Measurements from ENCODE around the gene CUL7.
"Not testable (repeated sequence)": the region's sequence is repeated elsewhere in the genome, so short reads cannot be mapped to it uniquely, and the experiment has no call there.

CUL7 gene

DNA sequence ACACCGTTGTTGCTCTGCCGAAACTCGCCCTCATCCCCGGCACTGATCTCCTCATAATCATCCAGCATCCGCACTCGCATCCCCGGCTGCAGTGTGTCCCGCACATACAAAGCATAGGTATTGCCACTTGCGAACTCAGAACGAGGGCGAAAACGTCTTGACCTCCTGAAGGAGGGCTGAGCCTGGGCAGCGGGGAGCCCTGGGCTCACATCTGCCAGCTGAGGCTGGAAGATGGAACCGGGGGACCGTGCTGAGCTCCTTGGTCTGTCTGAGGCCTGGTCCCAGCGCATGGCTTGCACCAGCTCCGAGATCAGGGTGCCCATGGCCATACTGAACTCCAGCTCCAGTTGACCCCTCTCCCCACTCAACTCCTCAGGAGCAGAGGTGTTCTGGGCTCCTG lies 2.7 kb downstream of the CUL7 start:
- no peak for DNase-seq (ENCODE audit: low read depth in 1 of 2, low spot score in 1 of 2)

- no peak for DNase-seq (ENCODE audit: low read depth in 1 of 2, low spot score in 1 of 2)
These were observed 5.7 kb downstream of the CUL7 start for GRCh38 chr6:43047998-43048397.

- no peak for DNase-seq (ENCODE audit: low read depth in 1 of 2, low spot score in 1 of 2)
These were observed 8.2 kb downstream of the CUL7 start for GRCh38 chr6:43045371-43045930.

DNA sequence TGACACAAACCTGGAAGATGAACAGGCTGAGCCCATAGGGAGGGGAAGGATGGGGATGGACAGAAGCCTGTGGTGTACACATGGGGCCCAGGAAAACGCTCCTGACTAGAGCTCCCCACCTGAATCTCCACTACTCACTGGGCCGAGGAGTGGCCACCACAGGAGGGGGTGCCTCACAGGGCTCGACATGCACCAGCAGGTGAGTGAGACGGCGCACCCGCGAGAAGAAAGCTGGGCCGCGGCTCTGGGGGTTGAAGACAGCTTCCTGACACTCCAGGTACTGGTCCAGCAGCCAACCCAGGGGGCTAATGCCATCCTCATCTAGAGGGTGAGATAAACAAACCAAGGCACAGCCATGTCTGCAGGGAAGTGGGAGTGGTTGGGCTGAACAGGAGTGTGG lies 10.3 kb downstream of the CUL7 start:
- DNase-seq (ENCODE audit: low read depth in 1 of 2, low spot score in 1 of 2) = no peak

DNA sequence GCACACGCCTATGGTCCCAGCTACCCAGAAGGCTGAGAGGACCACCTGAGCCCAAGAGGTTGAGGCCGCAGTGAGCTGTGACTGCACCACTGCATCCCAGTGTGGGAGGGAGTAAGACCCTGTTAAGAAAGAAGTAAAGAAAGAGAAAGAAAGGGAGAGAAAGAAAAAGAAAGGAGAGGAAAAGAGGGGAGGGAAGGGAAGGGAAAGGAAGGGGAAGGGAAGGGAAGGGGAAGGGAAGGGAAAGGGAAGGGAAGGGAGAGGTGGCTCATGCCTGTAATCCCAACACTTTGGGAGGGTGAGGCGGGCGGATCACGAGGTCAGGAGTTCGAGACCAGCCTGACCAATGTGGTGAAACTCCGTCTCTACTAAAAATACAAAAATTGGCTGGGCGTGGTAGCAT lies 12.2 kb downstream of the CUL7 start:
- not testable (repeated sequence) for DNase-seq (ENCODE audit: low read depth in 1 of 2, low spot score in 1 of 2)

- DNase-seq (ENCODE audit: low read depth in 1 of 2, low spot score in 1 of 2) = no peak
These were observed 13.0 kb downstream of the CUL7 start for GRCh38 chr6:43040542-43041257.

GRCh38 chr6:43038727-43039126 lies 14.9 kb downstream of the CUL7 start:
- DNase-seq (ENCODE audit: low read depth in 1 of 2, low spot score in 1 of 2) = no peak

- no peak for DNase-seq (ENCODE audit: low read depth in 1 of 2, low spot score in 1 of 2)
These were observed 15.9 kb downstream of the CUL7 start for GRCh38 chr6:43037706-43038105.

DNA sequence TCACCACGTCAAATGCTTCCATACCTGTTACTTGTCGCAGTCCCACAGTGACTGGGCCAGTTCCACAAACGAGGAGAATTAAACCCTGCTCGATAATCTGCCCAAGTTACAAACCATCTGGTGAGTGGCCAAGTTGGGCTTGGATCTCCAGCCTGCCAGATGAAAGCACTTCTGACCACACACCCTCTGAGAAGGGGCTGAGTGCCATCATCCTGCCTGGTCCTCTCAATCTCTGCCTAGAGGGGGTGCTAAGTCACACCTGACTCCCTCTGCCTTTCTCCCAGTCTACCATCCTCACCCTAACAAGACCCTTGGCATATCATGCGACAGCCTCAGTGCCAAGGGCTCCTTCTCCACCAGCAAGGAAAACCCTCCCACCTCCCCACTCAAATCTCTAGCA lies 16.5 kb downstream of the CUL7 start:
- no peak for DNase-seq (ENCODE audit: low read depth in 1 of 2, low spot score in 1 of 2)

GRCh38 chr6:43036712-43037111 lies 16.9 kb downstream of the CUL7 start:
- DNase-seq (ENCODE audit: low read depth in 1 of 2, low spot score in 1 of 2) = no peak

DNA sequence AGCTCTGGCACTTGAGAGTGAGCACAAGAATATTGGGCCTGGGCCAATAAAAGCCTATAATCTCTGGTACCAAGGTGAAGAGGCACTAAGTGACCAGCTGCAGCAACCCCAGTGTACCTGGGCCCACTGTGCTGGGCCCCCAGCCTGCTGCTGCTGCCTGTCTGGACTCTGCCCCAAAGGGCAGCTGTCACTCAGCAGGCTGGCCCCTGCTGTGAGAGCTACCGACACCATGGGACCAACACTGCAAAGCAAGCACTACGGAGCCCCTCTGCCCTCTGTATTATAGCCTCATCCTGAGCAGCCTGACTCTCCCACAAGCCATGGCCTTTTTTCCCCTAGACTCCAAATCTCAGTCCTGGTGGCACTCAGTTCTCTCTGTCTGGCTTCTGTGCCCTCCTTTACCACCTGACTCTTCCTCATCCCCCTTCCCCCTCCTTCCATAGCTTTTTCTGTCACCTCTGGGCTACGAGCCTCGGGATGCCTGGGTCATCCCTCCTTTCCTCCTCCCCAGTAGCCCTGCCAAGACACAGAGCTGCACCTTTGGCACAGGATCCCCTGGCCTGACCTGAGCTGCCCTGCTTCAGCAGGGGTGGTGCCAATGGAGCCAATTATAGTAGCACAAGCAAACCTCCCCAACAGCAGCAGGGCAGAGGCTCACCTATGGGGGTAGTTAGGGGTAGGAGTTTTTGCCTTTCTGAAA lies 18.0 kb downstream of the CUL7 start:
- no peak for DNase-seq (ENCODE audit: low read depth in 1 of 2, low spot score in 1 of 2)

DNA sequence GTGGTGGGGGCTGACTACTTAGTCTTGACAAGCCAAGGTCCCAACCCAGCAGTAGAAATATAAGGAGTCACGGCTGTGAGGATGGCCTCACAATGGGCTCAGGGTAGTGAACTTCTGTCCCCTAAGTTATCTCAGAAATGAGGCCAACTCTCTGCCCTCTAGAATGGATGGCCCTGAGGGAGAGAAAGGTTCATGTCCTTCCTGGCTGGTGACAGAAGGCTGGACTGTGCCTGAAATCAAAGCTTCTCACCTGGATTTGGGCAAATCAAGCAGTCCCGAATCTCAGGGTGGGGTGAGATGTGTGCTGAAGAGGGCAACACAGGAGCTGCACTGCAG lies 19.5 kb downstream of the CUL7 start:
- DNase-seq (ENCODE audit: low read depth in 1 of 2, low spot score in 1 of 2) = no peak

GRCh38 chr6:43033496-43034189 lies 20.0 kb downstream of the CUL7 start:
- DNase-seq (ENCODE audit: low read depth in 1 of 2, low spot score in 1 of 2) = no peak

DNA sequence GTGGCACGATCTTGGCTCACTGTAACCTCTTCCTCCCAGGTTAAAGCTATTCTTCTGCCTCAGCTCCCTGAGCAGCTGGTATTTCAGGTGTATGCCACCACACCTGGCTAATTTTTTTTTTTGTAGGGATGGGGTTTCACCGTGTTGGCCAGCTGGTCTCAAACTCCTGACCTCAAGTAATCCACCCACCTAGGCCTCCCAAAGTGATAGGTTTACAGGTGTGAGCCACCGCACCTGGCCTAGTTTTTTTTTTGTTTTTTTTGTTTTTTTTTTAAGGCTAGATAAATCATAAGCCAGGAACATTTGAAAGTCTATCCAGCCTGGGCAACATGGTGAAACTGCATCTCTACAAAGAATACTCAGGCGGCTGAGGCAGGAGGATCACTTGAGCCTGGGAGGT lies 21.3 kb downstream of the CUL7 start:
- no peak for DNase-seq (ENCODE audit: low read depth in 1 of 2, low spot score in 1 of 2)

DNA sequence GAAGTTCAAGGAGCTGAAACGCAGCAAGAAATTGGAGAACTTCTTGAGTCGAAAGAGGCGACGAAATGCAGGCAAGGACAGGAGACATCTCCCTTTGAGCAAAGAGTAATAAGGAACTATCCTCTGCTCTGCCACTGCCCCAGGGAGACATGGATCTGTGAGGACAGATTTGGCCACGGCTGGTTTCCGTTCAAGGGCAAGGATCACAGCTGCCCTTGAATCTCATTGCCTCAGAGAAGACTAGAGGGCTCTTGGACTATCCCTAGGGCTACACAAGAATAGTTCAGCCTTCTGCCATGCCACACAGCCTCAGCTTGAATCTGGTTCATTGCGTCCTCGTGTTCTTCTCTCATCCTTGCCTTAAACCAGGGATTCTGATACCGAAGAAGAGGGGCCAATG lies 24.5 kb downstream of the CUL7 start:
- no peak for DNase-seq (ENCODE audit: low read depth in 1 of 2, low spot score in 1 of 2)

GRCh38 chr6:43026365-43026764 lies 27.3 kb downstream of the CUL7 start:
- no peak for DNase-seq (ENCODE audit: low read depth in 1 of 2, low spot score in 1 of 2)

- no peak for DNase-seq (ENCODE audit: low read depth in 1 of 2, low spot score in 1 of 2)
These were observed 29.2 kb downstream of the CUL7 start for GRCh38 chr6:43024436-43024835.

DNA sequence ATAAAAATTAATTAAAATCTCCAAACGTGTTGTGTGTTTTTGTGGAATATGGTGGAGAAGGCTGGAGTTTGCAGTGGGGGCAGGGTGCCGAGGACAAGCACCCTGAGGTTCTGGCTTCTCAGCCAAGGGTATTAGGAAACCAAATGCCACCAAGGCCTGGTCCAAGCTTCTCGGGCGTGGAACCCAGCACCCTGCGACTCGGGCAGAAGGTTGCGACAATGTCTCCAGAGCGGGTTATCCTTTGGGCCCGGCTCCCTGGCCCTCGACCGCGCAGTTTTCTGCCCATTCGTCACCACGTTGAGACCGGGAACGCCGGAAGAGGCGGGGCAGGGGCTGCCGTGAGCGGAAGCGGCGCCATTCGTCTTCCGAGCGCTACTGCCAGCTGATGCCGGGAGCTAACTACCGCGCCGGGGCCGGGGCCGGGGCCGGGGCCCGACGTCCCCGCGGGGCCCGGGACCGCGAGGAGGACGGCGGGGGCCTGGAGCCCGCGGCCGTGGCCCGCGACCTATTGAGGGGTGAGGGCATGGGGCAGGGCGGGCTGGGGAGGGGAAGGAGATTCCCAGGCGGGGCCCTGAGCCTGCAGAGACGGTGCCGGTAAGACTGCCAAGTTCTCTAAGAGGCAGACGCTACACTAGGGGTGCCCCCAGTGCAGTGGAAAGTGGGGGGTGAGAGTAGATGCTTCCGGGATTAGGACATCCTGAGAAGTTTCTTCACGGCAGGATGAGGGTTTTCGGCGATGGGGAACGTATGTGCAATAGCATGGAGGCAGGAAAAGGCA lies 32.2 kb downstream of the CUL7 start, which contains the start of gene RRP36:
RRP36 (plus strand) TSS at position 354 of the 778 bp plus-strand sequence; CDS start at position 386, 32 bp downstream.
- DNase-seq (ENCODE audit: low read depth in 1 of 2, low spot score in 1 of 2) = peak; percentile 47 to 65

DNA sequence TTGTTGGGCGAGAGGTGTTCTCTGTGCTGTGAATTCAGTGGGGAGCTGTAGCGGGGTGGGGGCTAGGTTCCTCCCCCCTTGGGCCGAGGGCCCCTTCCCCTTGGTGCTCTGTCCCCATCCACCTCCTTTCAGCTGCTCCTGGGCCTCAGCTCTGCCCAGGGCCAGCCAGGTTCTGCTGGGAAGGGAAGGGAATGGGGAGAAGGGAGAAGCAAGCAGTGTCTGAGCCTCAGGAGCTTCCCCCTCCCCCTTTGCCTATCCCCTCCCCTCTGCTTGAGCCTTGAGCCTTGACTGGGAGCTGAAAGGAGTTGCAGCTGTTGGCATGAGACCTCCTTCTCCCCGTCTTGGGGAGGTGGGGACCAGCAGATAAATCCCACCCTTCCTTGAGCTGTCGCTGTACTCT lies 32.8 kb downstream of the CUL7 start:
- DNase-seq (ENCODE audit: low read depth in 1 of 2, low spot score in 1 of 2) = no peak

- DNase-seq (ENCODE audit: low read depth in 1 of 2, low spot score in 1 of 2) = no peak
These were observed 33.5 kb downstream of the CUL7 start for GRCh38 chr6:43020052-43020705.

DNA sequence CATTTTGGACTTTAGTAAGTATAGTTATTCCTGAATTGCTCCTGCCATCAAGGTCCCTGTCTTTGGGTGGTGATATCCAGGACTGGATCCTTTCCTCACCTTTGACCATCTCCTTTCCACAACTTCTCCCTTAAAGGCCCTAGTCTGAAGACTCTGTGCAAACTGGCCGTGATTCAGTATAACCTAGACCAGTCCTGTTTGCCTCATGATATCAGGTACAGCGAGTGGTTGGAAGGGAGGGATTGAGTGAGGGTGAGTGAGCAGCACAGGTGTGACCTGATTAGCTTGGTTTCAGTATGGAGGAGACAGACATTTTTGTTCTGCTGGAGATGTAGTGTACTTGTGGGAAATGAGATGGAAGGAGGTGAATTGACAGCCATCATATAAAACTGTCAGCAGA lies 34.5 kb downstream of the CUL7 start:
- no peak for DNase-seq (ENCODE audit: low read depth in 1 of 2, low spot score in 1 of 2)

All from activated CD4-positive, alpha-beta T cell treated with anti-CD3 and anti-CD28 coated beads, Interleukin-2, amount 50 U/mL, for 24 hours (primary cell).